ENCODE results near the gene ZHX3. TPM values are rescaled to one million over a fixed set of nuclear protein-coding genes. Genes with fewer than 3 reads are reported as not detected.

ZHX3 gene
- total and polyA plus RNA-seq, 2 of the 13 experiments (the other 11 are each of a cell fraction or from before 2014, with no cell fraction given) = 8.4 to 11.7 TPM

DNA sequence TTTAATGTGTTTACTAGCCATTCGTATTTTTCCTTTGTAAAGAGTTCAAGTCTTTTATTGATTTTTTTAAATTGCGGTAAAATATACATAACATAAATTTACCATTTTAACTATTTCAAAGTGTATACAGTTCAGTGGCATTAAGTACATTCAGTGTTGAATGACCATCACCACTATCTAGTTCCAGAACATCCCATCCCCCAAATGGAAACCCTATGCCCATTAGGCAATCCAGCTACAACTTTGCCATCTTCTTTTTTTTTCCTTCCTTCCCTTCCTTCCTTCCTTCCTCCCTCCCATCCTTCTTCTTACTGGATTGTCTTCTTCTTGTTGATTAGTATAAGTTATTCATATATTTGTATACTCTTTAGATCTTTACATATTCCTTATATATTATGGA is 31.7 kb upstream of the ZHX3 start:
- DNase-seq (ENCODE audit: low spot score) (no peak), FAIRE-seq (no peak), ATAC-seq (no peak)
- H3K4me3 ChIP-seq (replicated peaks in 1 of 3; ENCODE audit: insufficient read depth in 1 of 3, low read depth in 2 of 3, low read length in 3 of 3) = no peak overlapping the region
- POLR2A ChIA-PET = interaction anchor here (1.8 kb wide), 1 partner anchor 9 kb away, joined by 6 read pairs; no protein-coding TSS in a partner anchor
- in situ Hi-C loops (cut with HindIII; ENCODE audit: extremely low pct_ligation_motif_present, low pct_unique_long_range_greater_than_20kb) (no loop called here), intact Hi-C loops (cut with micrococcal nuclease; ENCODE audit: unreplicated experiment) (no loop called here)
- no peaks in the 10 kb centered on the region for H3K79me2 ChIP-seq (ENCODE audit: insufficient read depth, low read length)
- no peak overlapping the region for H3K4me2 ChIP-seq (ENCODE audit: low read depth, low read length)
- no peak for TF ChIP-seq ZNF234 (CRISPR knock-in tag; conservative IDR thresholded peaks at IDR 0.05)
- TF ChIP-seq ZSCAN21 (CRISPR knock-in tag; IDR thresholded peaks at IDR 0.05; ENCODE audit: borderline replicate concordance) = no peak
- TF ChIP-seq ZNF83 (CRISPR knock-in tag; IDR thresholded peaks at IDR 0.05; ENCODE audit: borderline replicate concordance) = no peak
- no peak for TF ChIP-seq MTF2 (CRISPR knock-in tag; IDR thresholded peaks at IDR 0.05; ENCODE audit: borderline replicate concordance)
- no peak overlapping the region for H3K9ac ChIP-seq (ENCODE audit: insufficient read depth, low read depth, low read length)
- H3K36me3 ChIP-seq (replicated peaks in 1 of 2; ENCODE audit: control insufficient read depth in 1 of 2, insufficient read depth in 2 of 2, low read length in 2 of 2) = peaks cover 8 to 21% of the 10 kb centered on the region in 2 experiments; a peak in 3 of 5 replicates
- 93% methylated on average over 2 of the region's 2 CpGs for WGBS (ENCODE audit: low lambda C conversion rate)
- H3K27me3 ChIP-seq (ENCODE audit: control insufficient read depth in 1 of 2, insufficient read depth in 2 of 2, low read length in 2 of 2) = no peaks in the 10 kb centered on the region
- BruUV-seq (replicated peaks) = no TSS peak
- CTCF ChIA-PET (ENCODE audit: low intra/inter-chr PET ratio, low total read pairs) = no interaction called here
- no peaks in the 10 kb centered on the region for H3K4me1 ChIP-seq (ENCODE audit: insufficient read depth, low read length)
- no peak overlapping the region for H3K27ac ChIP-seq (ENCODE audit: extremely low read length, insufficient read depth, low read length)
- 0 out of 2 replicates have a peak, but pooled peaks cover 4% of the 10 kb centered on the region for H4K20me1 ChIP-seq (ENCODE audit: insufficient read depth, low read length)
- no peaks in the 10 kb centered on the region for H3K9me3 ChIP-seq (ENCODE audit: low read length)
- no peak overlapping the region for H2AFZ ChIP-seq (ENCODE audit: low read length)

- FAIRE-seq (no peak), ATAC-seq (no peak), DNase-seq (ENCODE audit: low spot score) (no peak)
- intact Hi-C loops (cut with micrococcal nuclease; ENCODE audit: unreplicated experiment) (no loop called here), in situ Hi-C loops (cut with HindIII; ENCODE audit: extremely low pct_ligation_motif_present, low pct_unique_long_range_greater_than_20kb) (no loop called here)
- peak; percentile 99 for TF ChIP-seq ZNF768 (CRISPR knock-in tag; IDR thresholded peaks at IDR 0.05)
- peak; percentile 81 for TF ChIP-seq ZMYM3 (CRISPR knock-in tag; IDR thresholded peaks at IDR 0.05)
- no peak for TF ChIP-seq BHLHE40 (IDR thresholded peaks at IDR 0.05; ENCODE audit: low read length)
- no peak for TF ChIP-seq EP300 (IDR thresholded peaks at IDR 0.05; ENCODE audit: low read depth in 2 of 2, low read length in 2 of 2)
- TF ChIP-seq EP300 (CRISPR knock-in tag; IDR thresholded peaks at IDR 0.05; ENCODE audit: borderline replicate concordance) = 0 out of 2 replicates have a peak, but pooled peaks have one; percentile 10
- 0 out of 2 replicates have a peak, but pooled peaks have one; percentile 39 for TF ChIP-seq RBFOX2 (IDR thresholded peaks at IDR 0.05; ENCODE audit: low read depth, low read length)
- TF ChIP-seq ZNF225 (CRISPR knock-in tag; IDR thresholded peaks at IDR 0.05) = 0 out of 2 replicates have a peak, but pooled peaks have one; percentile 21
- 0 out of 2 replicates have a peak, but pooled peaks have one; percentile 23 for TF ChIP-seq ZNF83 (CRISPR knock-in tag; IDR thresholded peaks at IDR 0.05; ENCODE audit: borderline replicate concordance)
- no peak for TF ChIP-seq FOXC1 (CRISPR knock-in tag; IDR thresholded peaks at IDR 0.05; ENCODE audit: borderline replicate concordance)
- Histone ChIP-seq H3K79me2 (ENCODE audit: insufficient read depth, low read length) (no peaks in the 10 kb centered on the region), H3K9me3 (ENCODE audit: low read length) (no peaks in the 10 kb centered on the region), H2AFZ (ENCODE audit: low read length) (no peak overlapping the region), H4K20me1 (ENCODE audit: insufficient read depth, low read length) (0 out of 2 replicates have a peak, but pooled peaks cover 4% of the 10 kb centered on the region), H3K36me3 (replicated peaks in 1 of 2; ENCODE audit: control insufficient read depth in 1 of 2, insufficient read depth in 2 of 2, low read length in 2 of 2) (peaks cover 8 to 21% of the 10 kb centered on the region in 2 experiments; a peak in 3 of 5 replicates), H3K4me1 (ENCODE audit: insufficient read depth, low read length) (0 out of 2 replicates have a peak, but pooled peaks cover 1% of the 10 kb centered on the region), H3K4me3 (replicated peaks in 1 of 3; ENCODE audit: insufficient read depth in 1 of 3, low read depth in 2 of 3, low read length in 3 of 3) (no peak overlapping the region), H3K27me3 (ENCODE audit: control insufficient read depth in 1 of 2, insufficient read depth in 2 of 2, low read length in 2 of 2) (no peaks in the 10 kb centered on the region), H3K27ac (ENCODE audit: extremely low read length, insufficient read depth, low read length) (no peak overlapping the region), H3K9ac (ENCODE audit: insufficient read depth, low read depth, low read length) (no peak overlapping the region), H3K4me2 (ENCODE audit: low read depth, low read length) (no peak overlapping the region)
- CTCF ChIA-PET (ENCODE audit: low intra/inter-chr PET ratio, low total read pairs) = no interaction called here
- WGBS (ENCODE audit: low lambda C conversion rate) = 92% methylated on average over 12 of the region's 13 CpGs
- no TSS peak for BruUV-seq (replicated peaks)
- POLR2A ChIA-PET = no interaction called here
Observed at GRCh38 chr20:41348430-41349172, 31.1 kb upstream of the ZHX3 start.
